ENCODE results near the gene ZSCAN21.

ZSCAN21 gene

DNA sequence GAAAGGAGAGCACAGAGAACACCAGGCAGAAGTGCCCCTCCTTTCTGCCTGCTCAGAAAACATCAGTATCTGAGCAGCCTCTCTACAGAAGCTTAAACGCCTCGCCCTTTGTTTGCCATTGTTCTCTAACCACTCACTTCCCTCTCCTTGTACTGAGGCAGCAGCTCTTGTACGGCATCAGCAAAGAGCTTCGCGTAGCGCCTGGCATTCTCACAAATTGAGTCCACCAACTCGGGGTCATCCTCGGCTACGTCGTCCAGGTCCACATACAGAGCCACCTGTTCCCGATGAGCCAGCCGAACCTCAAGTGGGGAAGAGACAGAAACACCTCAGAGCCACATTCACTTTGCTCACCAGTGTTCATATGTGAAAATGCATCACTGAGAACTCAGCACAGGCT lies 49.9 kb downstream of the ZSCAN21 start:
- DNase-seq (ENCODE audit: low read depth, low spot score) = no peak

DNA sequence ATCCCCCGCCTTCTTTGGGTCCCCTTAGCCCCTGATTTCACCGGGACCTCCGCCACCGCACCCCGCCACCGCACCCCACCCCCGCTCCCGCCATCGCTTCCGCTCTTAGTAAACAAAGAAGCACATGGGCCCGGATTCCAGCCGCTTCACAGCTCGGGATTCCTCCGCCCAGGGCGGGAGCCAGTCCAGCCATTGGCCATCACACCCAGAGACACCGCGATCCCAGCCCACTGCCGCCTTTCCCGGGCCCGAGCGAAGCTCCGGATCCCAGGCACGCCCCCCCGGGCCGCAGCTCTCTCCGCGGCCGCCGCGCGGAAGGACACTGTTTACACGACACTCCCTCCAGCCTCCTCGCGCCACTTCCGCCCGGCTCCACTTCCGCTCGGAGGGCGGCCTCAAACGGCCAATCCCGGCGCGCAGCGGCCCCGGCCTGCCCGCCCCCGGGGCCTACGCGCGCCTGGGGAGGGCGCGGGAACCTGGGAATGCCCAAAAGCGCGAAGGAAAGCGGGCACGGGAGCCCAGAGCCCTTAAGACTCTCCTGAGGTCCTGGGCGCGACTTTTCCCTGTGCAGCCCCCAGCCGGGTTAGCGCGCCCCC lies 50.9 kb downstream of the ZSCAN21 start:
- DNase-seq (ENCODE audit: low read depth, low spot score) = peak; percentile 94

DNA sequence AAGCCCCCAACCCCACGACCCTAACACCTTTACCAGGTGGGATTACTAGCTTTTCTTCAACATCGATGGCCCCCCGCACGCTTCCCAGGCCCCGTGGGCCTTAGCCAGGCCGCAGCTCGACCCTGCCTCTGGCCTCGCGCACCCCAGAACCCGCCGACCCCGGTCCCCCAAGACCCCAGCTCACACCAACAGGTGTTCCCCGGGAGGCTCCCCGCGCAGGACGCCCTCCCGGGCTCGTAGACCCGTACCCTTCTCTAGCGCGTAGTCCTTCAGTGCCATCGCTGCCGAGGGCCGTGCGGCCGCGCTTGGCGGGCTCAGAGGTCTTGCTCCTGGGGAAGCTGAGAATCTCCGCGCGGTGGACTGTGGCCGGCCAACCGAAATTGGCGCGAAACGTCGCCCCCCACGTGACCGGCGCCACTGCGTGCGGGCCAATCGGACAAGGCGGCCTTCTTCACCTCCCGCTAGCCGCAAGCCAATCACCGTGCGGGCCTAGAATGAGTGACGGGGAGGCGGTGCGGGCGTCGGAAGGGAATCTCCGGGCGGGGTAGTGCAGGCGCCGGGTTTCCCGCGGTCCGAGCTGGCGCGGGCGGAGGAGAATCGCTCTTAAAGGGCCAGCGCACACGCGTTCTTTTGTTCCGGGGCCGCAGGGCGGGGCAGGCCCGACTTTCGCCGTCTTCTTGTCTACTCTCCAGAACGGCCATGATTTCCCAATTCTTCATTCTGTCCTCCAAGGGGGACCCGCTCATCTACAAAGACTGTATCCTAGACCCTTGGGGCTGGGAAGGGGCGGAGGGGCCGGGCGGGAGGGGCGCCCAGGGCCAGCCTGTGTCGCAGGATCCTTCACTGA lies 51.7 kb downstream of the ZSCAN21 start, which contains the start of the genes AP4M1 and MCM7:
Gene AP4M1, plus strand, starts transcription at position 628 of the 847 bp plus-strand sequence. Its CDS starts 72 bp downstream, at position 700.
Gene MCM7, minus strand, starts transcription at position 382 of the 847 bp plus-strand sequence. Its CDS starts 103 bp downstream, at position 279.
- DNase-seq (ENCODE audit: low read depth, low spot score) = peak; percentile 96

DNA sequence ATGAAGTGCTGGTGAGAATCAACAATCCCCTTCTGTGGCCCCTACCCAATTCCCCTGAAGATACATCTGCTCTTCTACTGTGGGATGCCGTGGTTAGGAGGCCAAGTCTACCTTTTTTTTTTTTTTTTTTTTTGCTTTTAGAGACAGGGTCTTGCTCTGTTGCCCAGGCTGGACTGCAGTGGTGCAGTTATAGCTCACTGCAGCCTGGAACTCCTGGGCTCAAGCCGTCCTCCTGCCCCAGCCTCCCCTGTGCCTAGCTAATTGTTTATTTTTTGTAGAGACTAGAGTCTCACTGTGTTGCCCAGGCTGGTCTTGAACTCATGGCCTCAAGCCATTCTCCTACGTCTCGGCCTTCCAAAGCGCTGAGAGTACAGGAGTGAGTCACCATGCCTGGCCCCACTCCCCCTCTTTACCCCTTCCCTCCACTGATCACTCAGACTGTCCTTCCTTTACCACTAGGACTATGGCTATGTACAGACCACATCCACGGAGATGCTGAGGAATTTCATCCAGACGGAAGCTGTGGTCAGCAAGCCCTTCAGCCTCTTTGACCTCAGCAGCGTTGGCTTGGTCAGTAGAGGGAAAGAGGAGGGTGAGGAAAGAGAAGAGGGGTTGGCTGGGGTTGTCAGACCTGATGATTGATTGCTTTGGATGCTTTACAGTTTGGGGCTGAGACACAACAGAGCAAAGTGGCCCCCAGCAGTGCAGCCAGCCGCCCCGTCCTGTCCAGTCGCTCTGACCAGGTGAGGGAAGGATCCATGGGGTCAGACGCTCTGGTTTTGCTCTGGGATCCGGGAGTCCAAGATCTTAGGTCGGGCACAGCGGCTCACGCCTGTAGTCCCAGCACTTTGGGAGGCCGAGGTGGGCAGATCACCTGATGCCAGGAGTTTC lies 53.6 kb downstream of the ZSCAN21 start:
- DNase-seq (ENCODE audit: low read depth, low spot score) = no peak

DNA sequence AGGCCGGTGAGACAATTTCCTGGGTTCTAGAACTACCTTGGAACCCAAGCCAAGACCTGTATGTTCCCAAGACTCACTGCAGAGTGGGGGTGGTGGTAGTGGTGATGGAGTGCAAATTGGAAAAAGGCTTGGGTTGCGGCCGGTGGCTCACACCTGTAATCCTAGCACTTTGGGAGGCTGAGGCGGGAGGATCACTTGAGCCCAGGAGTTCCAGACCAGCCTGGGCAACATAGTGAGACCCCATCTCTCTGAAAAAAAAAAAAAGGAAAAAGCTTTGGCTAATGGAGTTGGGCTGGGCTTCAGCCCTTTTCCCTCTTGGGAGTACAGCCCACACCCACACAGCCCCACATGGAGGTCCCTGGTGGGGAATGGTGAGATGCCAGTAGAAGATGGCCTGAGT lies 56.0 kb downstream of the ZSCAN21 start:
- no peak for DNase-seq (ENCODE audit: low read depth, low spot score)

DNA sequence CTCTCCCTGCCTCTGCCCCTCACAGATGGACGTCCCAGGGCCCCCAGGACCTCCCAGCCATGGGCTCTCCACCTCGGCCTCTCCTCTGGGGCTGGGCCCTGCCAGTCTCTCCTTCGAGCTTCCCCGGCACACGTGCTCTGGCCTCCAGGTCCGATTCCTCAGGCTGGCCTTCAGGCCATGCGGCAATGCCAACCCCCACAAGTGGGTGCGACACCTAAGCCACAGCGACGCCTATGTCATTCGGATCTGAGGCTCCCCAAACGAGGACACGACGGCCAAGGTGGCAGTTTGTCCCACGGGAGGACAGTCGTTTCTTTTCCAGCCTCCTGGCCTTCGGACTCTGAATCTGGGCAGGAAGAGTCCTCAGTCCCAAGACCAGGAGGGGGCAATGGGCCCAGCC lies 57.1 kb downstream of the ZSCAN21 start:
- DNase-seq (ENCODE audit: low read depth, low spot score) = no peak

DNA sequence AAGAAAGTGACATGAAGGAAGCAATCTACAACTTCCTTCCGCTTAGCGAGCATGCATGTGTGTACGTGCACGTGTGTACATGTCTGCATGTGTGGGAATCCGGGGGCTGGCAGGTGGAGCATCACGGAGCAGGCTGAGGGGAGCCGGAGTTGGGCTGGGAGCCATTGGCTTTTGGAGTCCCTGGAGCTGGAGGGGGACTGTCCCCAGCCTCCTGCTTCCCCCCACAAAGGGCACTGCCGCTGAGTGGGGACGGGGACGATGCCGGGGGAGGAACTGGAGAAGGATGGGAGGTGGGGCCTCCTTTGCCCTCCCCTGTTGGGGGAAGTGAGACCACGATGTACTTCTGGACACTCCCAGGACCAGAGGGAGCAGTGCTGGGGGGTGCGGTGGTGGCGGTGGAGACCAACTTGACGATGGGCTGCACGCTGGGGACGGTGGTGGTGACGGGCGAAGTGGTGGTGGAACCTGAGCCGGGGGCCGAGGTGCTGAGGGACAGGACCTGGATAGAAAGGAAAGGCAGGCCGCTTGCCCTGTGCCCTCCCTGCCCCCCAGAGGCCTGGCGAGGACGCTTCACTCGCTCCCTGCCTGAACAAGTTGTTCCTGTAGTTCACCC lies 57.7 kb downstream of the ZSCAN21 start:
- no peak for DNase-seq (ENCODE audit: low read depth, low spot score)

DNA sequence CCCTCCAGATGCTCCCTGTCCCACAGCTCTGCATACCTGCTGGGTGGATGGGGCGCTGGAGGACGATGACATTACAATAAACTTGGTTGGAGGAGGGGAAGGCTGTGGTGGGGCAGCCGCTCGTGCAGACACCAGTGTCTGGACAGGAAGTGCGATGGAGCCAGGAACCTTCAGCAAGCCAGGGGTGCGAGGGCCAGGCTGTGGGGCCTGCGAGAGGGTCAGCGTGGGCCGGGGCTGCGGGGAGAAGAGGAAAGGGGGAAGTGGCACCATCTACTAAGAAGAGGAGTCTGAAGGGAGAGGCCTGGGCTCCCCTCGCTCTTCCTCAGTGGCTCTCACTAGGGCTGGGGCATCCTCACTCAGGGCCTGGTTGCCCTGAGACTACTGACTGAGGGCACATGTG lies 58.3 kb downstream of the ZSCAN21 start:
- DNase-seq (ENCODE audit: low read depth, low spot score) = no peak

DNA sequence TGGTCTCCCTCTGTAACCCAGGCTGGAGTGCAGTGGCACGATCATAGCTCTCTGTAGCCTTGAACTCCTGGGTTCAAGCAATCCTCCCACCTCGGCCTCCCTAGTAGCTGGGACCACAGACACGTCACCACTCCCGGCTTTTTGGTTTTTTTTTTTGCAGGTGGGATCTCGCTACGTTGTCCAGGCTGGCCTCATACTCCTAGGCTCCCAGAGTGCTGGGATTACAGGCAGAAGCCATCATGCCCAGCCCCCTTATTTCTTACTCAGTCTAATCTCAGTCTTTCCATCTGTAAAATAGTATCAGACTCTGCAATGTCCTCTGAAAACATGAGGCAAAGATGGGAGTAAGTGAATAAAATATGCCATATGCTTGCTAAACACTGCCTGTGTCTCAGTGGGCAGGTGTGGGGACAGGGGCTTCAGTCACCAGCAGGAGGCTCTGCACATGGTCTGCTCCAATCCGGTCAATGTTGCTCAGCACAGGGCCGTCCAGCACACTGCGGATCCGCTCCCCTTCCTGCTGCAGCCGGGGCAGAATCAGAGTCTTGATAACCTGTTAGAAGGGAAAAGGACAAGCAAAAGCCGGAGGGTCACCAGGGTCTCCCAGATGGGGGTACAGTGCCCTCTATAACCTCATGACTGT lies 60.1 kb downstream of the ZSCAN21 start:
- no peak for DNase-seq (ENCODE audit: low read depth, low spot score)

DNA sequence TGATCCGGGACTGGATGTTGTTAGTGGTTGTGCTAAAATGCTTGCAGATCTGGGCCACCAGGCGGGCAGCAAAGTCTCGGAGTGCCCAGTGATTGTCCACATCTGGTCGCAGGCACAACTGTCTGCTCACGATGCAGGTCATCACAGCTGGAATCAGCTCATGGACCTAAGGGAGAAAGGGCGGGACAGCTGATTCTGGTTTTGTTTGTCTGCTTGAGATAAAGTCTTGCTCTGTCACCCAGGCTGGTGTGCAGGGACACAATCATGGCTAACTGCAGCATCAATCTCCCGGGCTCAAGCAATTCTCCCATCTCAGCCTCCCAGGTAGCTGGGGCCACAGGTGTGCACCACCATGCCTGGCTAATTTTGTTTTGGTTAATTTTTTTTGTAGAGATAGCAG lies 61.6 kb downstream of the ZSCAN21 start:
- DNase-seq (ENCODE audit: low read depth, low spot score) = no peak

DNA sequence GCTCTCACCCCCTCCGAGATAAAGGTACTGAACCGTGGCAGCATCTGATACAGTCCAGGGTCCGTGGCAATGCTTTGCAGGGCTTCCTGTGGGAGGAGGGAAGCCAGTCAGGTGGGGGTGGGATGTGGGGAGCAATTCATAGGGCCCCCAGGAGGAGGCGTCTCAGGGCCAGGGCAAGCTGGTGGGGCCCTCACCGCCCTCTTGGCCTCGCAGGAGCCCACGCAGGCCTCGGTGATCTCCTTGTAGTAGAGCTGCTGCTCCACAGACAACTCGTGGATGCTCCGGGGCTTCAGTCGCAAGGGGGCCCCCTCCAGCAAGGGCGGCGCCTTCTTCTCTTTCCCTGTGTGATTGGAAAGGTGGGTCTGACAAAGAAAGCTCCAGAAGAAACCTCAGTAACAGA lies 62.3 kb downstream of the ZSCAN21 start:
- DNase-seq (ENCODE audit: low read depth, low spot score) = no peak

All from brain pericyte (primary cell).